GM21360 (cell line): Measurements from ENCODE around the gene FKBP6.
"Not testable (repeated sequence)": the region's sequence is repeated elsewhere in the genome, so short reads cannot be mapped to it uniquely, and the experiment has no call there.

Experiments used
- ATAC-seq: cut with Tn5 transposase; IDR thresholded peaks from one replicate; pipeline ENCODE4 v1.9.1; 2021; ENCODE audit warnings: mild to moderate bottlenecking, moderate library complexity; ENCODE audit not compliant: unreplicated experiment

Gene FKBP6

GRCh38 chr7:73323434-73324080 lies 4.4 kb upstream of the FKBP6 start:
- not testable (repeated sequence) for ATAC-seq

GRCh38 chr7:73324081-73324845 lies 3.7 kb upstream of the FKBP6 start:
- ATAC-seq = not testable (repeated sequence)

GRCh38 chr7:73325424-73325823 lies 2.5 kb upstream of the FKBP6 start:
- not testable (repeated sequence) for ATAC-seq

GRCh38 chr7:73327449-73327848 lies 512 bp upstream of the FKBP6 start:
- not testable (repeated sequence) for ATAC-seq

- ATAC-seq = no peak
Observed at GRCh38 chr7:73328696-73329095, 735 bp downstream of the FKBP6 start.

- no peak for ATAC-seq
Observed at GRCh38 chr7:73329861-73330581, 2.1 kb downstream of the FKBP6 start.

- no peak for ATAC-seq
Observed at GRCh38 chr7:73330772-73331171, 2.8 kb downstream of the FKBP6 start.

GRCh38 chr7:73332447-73332846 lies 4.5 kb downstream of the FKBP6 start:
- ATAC-seq = no peak

- no peak for ATAC-seq
Observed at GRCh38 chr7:73338321-73338720, 10.4 kb downstream of the FKBP6 start.

GRCh38 chr7:73340514-73340913 lies 12.6 kb downstream of the FKBP6 start:
- ATAC-seq = no peak

- no peak for ATAC-seq
Observed at GRCh38 chr7:73341877-73342276, 13.9 kb downstream of the FKBP6 start.

- ATAC-seq = no peak
Observed at GRCh38 chr7:73342645-73343044, 14.7 kb downstream of the FKBP6 start.

GRCh38 chr7:73343671-73344380 lies 15.9 kb downstream of the FKBP6 start:
- ATAC-seq = no peak

- ATAC-seq = no peak
Observed at GRCh38 chr7:73345538-73345937, 17.6 kb downstream of the FKBP6 start.

GRCh38 chr7:73345951-73346350 lies 18.0 kb downstream of the FKBP6 start:
- ATAC-seq = no peak

GRCh38 chr7:73349763-73350162 lies 21.8 kb downstream of the FKBP6 start:
- ATAC-seq = no peak

- ATAC-seq = no peak
Observed at GRCh38 chr7:73350306-73351068, 22.5 kb downstream of the FKBP6 start.

- no peak for ATAC-seq
Observed at GRCh38 chr7:73351447-73352167, 23.6 kb downstream of the FKBP6 start.

GRCh38 chr7:73352784-73353183 lies 24.8 kb downstream of the FKBP6 start:
- ATAC-seq = no peak

GRCh38 chr7:73353243-73353642 lies 25.3 kb downstream of the FKBP6 start:
- no peak for ATAC-seq
